Stomach smooth muscle (tissue), 2 donors: ENCODE results near the gene SCN4A.

Source experiments
- H3K27ac ChIP-seq: one replicate; pipeline ENCODE4 v1.7.0; 2013; ENCODE audit warnings: mild to moderate bottlenecking, low read length, inconsistent platforms
- H3K27me3 ChIP-seq, 2 donors: one replicate each; pipeline ENCODE4 v1.7.0; 2013; ENCODE audit warnings: low read length in 2 of 2; ENCODE audit not compliant: insufficient read depth in 2 of 2, control insufficient read depth in 1 of 2
- H3K36me3 ChIP-seq, 2 donors: one replicate each; pipeline ENCODE4 v1.7.0; 2013; ENCODE audit warnings: low read length in 2 of 2; ENCODE audit not compliant: control insufficient read depth in 2 of 2, insufficient read depth in 2 of 2
- H3K4me1 ChIP-seq: one replicate; pipeline ENCODE4 v1.7.0; 2013; ENCODE audit warnings: low read length; ENCODE audit not compliant: control insufficient read depth, insufficient read depth
- H3K4me3 ChIP-seq, 2 donors: one replicate each; pipeline ENCODE4 v1.7.0; 2013; ENCODE audit warnings: low read length in 2 of 2
- H3K9ac ChIP-seq, 2 donors: one replicate each; pipeline ENCODE4 v1.7.0; 2013; ENCODE audit warnings: low read length in 2 of 2, mild to moderate bottlenecking in 1 of 2
- H3K9me3 ChIP-seq, 2 donors: one replicate each; pipeline ENCODE4 v1.7.0; 2013; ENCODE audit warnings: low read length in 2 of 2; ENCODE audit not compliant: control insufficient read depth in 2 of 2
- donor health status: healthy.
- donor health status: Pancreatic carcinoma.

SCN4A gene

DNA sequence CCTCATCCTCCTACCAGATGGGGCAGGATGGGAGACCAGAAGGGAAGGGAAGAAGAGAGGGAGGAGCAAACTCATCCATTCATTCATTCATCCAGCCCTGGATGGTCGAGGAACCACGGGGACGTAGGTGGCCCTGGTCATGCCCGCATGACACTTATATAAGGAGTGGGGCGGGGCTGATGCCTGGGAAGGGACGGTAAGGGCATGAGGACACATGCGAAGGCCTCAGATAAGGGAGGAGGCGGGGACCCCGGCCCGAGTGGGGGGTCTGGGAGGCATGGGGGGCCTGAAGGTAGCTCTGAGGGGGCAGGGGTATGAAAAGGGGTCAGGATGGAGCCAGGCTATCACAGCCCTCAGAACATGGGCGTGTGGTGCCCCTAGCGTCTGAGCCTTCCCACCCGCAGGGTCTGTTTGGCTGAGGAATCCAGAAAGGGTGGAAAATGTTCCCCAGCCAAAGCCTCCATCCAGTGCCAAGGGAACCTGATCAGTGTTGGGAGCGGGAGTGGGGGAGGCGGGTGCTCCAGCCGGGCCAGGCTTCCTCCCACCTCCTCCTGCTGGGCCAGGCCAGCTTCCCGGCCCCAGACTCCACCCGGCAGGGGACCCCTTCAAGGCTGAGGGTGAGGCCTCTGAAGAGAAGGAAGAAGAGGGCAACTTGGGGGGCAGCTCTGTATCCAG is 23.0 kb downstream of the SCN4A start:
- Histone ChIP-seq H3K27ac (no peak overlapping the region), H3K9ac (no peak overlapping the region), H3K4me3 (no peak overlapping the region), H3K4me1 (no peaks in the 10 kb centered on the region), H3K9me3 (no peaks in the 10 kb centered on the region), H3K27me3 (peaks cover 3 to 7% of the 10 kb centered on the region in 2 donors), H3K36me3 (no peaks in the 10 kb centered on the region)

DNA sequence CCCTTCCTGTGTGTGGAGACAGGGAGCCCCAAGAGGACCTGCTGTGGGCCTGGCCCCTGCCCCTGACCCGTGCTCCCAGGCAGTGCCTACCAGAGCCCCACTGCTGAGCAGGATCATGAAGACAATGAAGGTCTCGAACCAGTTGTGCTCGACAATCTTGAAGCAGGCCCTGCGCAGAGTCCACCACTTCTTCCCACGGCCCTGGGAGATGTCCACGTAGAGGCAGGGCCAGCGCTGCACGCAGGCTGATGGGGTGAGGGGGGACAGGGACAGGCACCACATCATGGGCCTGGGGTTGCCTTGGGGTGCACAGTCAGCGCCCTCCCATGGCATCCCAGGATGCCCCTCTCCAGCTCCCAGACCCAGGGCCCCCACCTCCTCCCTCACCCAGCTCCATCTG is 24.2 kb downstream of the SCN4A start:
- no peaks in the 10 kb centered on the region for H3K4me1 ChIP-seq

DNA sequence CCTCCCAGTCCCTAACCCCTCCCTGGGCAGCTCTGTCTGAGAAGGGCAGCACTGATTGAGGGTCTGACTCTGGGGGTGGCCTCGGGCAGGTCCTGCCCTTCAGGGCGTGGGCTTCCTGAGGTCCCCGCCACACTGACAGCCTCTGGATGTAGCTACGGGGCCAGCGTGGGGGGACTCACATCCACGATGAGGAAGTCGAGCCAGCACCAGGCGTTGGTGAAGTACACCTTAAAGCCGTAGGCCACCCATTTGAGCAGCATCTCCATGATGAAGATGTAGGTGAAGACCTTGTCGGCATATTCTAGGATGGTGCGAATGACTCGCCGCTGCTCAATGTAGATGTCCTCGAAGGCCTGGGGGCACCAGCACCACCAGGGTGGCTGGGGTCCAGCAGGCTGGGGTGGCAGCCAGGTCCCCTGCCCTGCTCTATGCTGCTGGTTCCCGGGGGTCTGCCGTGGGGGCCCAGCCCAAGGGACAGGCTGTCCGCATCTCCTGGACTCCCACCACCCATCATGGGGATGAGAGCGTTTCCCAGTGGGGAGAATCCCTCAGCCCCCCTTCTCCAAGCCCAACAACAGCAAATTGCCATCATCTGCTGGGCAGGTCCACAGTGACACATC is 24.9 kb downstream of the SCN4A start:
- H3K27ac ChIP-seq = no peak overlapping the region
- no peaks in the 10 kb centered on the region for H3K36me3 ChIP-seq

More for the DNA sequence above, 24.2 kb downstream of the SCN4A start:
- no peaks in the 10 kb centered on the region for H3K36me3 ChIP-seq
- H3K27me3 ChIP-seq = peaks cover 3 to 7% of the 10 kb centered on the region in 2 donors
- no peak overlapping the region for H3K4me3 ChIP-seq
- H3K9me3 ChIP-seq = no peaks in the 10 kb centered on the region
- H3K9ac ChIP-seq = no peak overlapping the region
- H3K27ac ChIP-seq = no peak overlapping the region

DNA sequence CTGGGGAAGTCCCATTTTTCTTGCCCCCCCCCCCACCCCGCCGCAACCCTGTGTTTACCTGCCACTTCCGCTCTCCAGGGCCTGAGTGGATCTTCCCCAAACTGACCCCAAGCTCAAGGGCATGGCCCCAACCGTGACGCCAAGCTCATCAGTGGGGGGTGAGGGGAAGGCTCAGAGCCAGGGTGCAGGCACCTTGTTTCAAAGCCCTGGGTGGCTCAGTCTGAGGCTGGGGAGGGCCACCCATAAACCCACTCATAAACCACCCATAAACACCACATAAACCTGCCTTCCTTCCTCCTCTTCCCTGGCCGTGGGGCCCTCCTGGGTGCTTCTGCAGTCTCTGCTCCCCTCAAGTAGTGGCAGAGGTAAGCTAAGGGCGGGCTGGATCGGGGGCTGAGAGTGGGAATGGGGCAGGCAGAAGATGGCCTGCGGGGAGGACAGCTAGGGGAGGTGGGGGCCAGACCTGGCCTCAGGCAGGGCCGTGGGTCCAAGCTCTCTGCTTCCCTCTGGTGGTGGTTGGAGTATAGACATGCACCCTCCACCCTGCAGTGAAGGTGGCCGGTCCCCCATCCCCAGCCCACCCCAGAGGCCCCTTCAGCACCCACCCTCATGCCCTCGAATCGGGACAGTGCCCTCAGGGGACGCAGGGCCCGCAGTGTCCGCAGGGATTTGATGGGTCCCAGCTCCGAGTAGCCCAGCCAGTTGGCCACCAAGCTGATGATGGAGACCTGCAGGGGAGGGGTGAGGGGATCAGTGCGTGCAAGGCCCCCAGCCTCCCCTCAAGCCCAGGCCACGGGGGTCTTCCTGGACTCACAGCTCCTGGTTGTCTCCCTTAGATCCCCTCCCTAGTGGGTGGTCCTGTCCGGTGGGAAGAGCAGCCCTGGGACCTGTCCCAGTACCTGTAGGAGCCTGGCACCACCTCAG is 26.0 kb downstream of the SCN4A start:
- Histone ChIP-seq H3K36me3 (no peaks in the 10 kb centered on the region), H3K4me1 (no peaks in the 10 kb centered on the region), H3K27ac (no peak overlapping the region), H3K27me3 (peaks cover 3 to 7% of the 10 kb centered on the region in 2 donors), H3K9me3 (no peaks in the 10 kb centered on the region), H3K4me3 (no peak overlapping the region), H3K9ac (no peak overlapping the region)

More for the DNA sequence above, 24.9 kb downstream of the SCN4A start:
- Histone ChIP-seq H3K9ac (no peak overlapping the region), H3K27me3 (peaks cover 3 to 7% of the 10 kb centered on the region in 2 donors), H3K4me3 (no peak overlapping the region), H3K4me1 (no peaks in the 10 kb centered on the region), H3K9me3 (no peaks in the 10 kb centered on the region)

DNA sequence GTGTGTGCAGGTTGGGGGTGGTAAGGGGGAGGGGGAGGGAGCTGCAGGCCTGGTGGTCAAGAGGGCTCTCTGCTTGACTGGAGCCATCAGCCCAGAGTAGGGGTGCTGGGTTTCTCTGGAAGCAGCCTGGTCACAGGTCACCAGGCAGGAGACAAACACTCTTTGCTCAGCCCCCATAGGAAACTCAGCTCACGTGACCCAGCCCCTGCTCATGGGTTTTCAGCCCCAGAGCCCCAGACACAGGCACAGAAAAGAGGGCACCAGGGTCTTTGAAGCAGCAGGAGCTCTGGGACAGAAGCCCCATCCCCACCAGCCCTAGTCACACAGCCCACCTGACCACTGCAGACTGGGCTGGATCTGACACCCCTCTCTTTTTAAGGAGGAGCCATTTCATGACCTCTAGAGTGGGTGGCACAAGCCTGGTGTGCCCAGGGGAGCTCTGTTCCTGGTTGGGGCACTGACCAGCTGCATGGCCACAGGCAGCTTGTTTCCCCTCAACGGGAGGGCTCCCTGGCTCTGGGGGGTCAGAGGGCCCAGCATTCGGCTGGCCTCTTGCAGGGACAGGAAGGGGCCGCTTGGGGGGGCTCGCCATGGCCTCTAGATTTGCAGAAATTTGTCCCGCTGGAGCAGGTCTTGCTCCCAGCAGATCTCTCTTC is 26.8 kb downstream of the SCN4A start:
- H3K27me3 ChIP-seq = peaks cover 3 to 7% of the 10 kb centered on the region in 2 donors
- no peak overlapping the region for H3K27ac ChIP-seq
- no peak overlapping the region for H3K4me3 ChIP-seq
- H3K9me3 ChIP-seq = no peaks in the 10 kb centered on the region
- no peaks in the 10 kb centered on the region for H3K4me1 ChIP-seq
- no peak overlapping the region for H3K9ac ChIP-seq
- no peaks in the 10 kb centered on the region for H3K36me3 ChIP-seq

DNA sequence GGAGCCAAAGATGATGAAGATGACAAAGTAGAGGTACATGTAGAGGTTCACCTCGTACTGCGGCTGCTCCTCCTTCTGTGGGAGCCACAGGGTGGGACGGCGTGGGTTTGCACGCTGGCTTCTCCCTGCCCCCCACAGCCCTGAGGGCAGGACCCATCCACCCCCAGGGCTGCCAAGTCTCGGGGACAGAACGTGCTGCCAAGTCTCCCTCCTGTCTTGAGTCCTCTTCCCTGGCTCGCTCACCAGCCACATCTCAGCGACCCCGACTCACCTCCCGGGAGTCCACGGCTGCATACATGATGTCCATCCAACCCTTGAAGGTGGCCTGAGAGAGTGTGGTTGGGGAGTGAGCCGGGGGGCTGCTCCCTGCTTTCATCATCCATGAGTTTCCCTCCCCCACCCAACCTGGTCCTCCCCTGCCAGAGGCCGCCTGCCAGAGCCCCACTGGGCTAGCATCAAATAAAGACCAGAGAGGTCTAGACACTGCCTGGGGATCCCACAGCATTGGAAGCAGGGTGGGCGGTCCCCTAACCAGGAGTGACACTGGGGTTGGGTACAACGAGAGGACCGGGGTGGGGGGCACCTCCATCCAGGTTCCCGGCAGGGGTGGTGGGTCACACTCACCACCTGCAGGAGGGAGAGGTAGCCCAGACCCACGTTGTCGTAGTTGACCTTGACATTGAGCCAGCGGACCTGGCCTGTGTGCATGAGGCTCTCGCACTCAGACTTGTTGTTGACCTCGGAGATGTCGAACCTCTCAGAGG is 27.8 kb downstream of the SCN4A start:
- Histone ChIP-seq H3K4me3 (no peak overlapping the region), H3K27me3 (peaks cover 3 to 7% of the 10 kb centered on the region in 2 donors), H3K4me1 (no peaks in the 10 kb centered on the region), H3K9ac (no peak overlapping the region), H3K9me3 (no peaks in the 10 kb centered on the region), H3K27ac (no peak overlapping the region), H3K36me3 (no peaks in the 10 kb centered on the region)

DNA sequence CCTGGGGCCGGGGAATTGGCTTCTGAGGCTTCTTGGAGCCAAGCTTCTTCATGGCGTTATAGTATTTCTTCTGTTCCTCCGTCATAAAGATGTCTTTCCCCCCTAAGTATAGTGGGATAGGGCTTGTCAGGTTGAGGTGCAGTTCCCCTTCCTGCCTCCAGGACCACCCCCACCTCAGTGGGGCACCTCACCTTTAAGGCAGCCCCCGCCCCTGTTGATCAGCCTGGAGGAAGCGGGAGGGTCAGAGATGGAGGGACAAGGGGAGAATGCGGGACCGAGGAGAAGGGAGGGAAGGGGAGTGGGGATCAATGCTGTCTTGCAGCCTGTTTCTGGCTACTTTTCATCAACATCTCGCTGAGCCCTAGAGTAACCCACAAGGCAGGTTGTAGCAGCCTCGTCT is 29.0 kb downstream of the SCN4A start:
- Histone ChIP-seq H3K27me3 (peaks cover 0 to 3% of the 10 kb centered on the region in 2 donors), H3K27ac (no peak overlapping the region), H3K36me3 (no peaks in the 10 kb centered on the region), H3K9me3 (no peaks in the 10 kb centered on the region), H3K4me3 (no peak overlapping the region), H3K4me1 (no peaks in the 10 kb centered on the region), H3K9ac (no peak overlapping the region)

DNA sequence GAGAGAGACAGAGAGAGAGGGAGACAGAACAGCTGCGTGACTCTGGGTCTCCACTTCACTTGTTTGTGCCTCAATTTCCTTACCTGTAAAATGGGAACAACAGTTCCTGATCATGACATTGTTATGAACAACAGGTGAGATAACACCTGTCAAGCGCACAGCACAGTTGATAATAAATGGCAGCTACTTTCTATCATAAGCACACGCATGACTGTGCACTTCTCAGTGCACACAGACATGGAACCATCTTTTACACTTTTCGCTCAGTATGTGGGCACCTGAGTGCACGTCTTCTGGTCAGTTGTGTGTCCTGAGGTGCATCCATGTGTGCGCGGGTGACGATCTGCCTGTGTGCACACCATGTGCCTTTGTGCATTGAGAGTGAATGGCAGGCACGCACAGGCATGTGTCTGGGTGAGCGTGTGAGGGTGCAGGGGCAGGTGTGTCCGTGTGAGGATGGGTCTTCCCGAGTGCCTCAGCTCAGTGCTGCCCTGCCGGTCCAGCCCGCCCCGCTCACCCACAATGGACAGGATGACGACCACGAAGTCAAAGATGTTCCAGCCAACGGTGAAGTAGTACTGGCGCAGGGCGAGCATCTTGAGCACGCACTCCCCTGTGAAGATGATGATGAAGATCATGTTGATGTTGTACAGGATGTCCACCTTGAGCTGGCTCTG is 30.3 kb downstream of the SCN4A start:
- H3K9me3 ChIP-seq = no peaks in the 10 kb centered on the region
- H3K27me3 ChIP-seq = no peaks in the 10 kb centered on the region
- no peak overlapping the region for H3K4me3 ChIP-seq
- H3K9ac ChIP-seq = no peak overlapping the region
- no peaks in the 10 kb centered on the region for H3K36me3 ChIP-seq
- no peaks in the 10 kb centered on the region for H3K4me1 ChIP-seq
- H3K27ac ChIP-seq = no peak overlapping the region

DNA sequence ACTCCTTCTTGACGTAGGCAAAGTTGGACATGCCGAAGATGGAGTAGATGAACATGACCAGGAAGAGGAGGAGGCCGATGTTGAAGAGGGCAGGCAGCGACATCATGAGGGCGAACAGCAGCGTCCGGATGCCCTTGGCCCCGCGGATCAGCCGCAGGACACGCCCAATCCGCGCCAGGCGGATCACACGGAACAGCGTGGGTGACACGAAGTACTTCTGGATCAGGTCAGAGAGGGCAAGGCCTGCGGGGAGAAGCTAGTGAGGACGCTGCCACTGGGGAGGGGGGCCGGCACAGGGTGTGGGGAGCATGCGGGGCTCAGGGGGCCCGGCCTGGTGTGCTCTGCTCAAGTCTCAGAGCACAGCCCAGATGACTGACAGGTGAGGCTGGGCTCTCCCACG is 31.0 kb downstream of the SCN4A start:
- Histone ChIP-seq H3K36me3 (no peaks in the 10 kb centered on the region), H3K4me3 (no peak overlapping the region), H3K27me3 (no peaks in the 10 kb centered on the region), H3K4me1 (no peaks in the 10 kb centered on the region), H3K9me3 (no peaks in the 10 kb centered on the region), H3K27ac (no peak overlapping the region), H3K9ac (no peak overlapping the region)
